SK-N-SH (cell line): ENCODE data around the gene PPP3R2.

Experiments used
- POLR2AphosphoS5 ChIP-seq: IDR thresholded peaks from 2 replicates; pipeline ENCODE4 v1.6.1; 2012; ENCODE audit warnings: low read depth, low read length
- REST ChIP-seq: IDR thresholded peaks from 2 replicates; pipeline ENCODE4 v1.6.1; 2012; ENCODE audit warnings: mild to moderate bottlenecking, low read depth, low read length, moderate library complexity

GRCh38 chr9:101631892-101632291 lies 37.1 kb upstream of the PPP3R2 start:
- TF ChIP-seq POLR2AphosphoS5 (no peak), REST (no peak)
